Inflammatory macrophage treated with lipopolysaccharide for 4 hours (primary cell): Measurements from ENCODE around the gene PIGT.

Source experiments
- DNase-seq: peaks from one replicate; pipeline ENCODE4 v3.0.0-alpha.2; 2020

Gene PIGT

GRCh38 chr20:45432294-45432693 lies 16.4 kb downstream of the PIGT start:
- DNase-seq: no peak

DNA sequence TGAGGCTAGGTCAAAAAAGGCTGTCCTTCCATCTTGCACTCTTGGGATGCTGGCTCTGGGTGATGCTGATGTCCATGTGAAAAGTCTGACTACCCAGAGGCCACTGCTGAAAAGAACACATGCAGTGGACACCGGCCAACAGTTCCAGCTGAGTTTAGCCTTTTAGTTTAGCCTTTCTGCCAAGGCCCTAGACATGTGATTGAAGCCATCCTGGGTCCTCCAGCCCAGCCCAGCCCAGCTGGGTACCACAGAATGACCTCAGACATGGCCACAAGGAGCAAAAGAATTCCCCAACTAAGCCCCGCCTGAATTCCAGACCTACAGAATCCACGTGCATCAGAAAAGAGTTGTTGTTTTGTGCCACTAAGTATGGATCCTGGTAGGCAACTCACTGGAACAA lies 17.4 kb downstream of the PIGT start:
- no peak for DNase-seq

- DNase-seq: peak; percentile 31
Observed at GRCh38 chr20:45433976-45434375, 18.0 kb downstream of the PIGT start.

- DNase-seq: peak; percentile 88
Observed at GRCh38 chr20:45436732-45437485, 21.0 kb downstream of the PIGT start.

DNA sequence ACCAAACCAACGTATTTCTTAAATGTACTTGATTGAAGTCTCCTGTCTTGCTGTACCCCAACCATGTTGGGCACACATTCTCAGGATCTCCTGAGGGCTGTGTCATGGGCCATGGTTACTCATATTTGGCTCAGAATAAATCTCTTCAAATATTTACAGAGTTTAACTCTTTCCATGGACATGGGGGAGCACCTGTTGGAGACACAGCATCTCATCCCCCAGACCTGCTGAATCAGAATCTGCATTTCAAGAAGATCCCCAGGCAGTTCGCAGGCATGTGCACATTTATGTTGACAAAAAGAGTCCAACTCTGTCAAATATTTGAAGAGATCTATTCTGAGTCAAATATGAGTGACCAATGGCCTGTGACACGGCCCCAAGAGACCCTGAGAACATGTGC lies 24.5 kb downstream of the PIGT start:
- no peak for DNase-seq

GRCh38 chr20:45440891-45441685 lies 25.1 kb downstream of the PIGT start:
- no peak for DNase-seq

GRCh38 chr20:45441746-45442145 lies 25.8 kb downstream of the PIGT start:
- no peak for DNase-seq

DNA sequence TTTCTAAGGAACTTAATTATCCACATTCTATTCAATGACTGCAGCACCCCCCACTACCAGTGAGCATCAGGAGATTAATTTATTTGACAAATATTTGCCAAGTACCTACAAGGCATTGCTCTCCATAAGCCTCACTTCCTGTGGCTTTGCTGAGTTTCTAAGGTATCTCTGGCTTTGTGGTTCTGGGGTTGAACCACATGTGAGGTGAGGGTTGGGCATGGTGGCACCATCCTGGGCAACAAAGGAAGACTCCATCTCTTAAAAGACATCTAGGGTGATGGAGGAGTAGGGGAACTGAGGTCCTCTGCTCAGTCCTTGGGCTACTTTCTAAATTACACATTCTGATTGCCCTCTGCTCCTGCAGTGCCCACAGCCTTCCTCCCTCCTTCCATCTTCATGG lies 28.1 kb downstream of the PIGT start:
- DNase-seq: no peak

- DNase-seq: peak; percentile 52
Observed at GRCh38 chr20:45445805-45446562, 30.0 kb downstream of the PIGT start.

GRCh38 chr20:45448270-45448669 lies 32.3 kb downstream of the PIGT start:
- no peak for DNase-seq

GRCh38 chr20:45449528-45449927 lies 33.6 kb downstream of the PIGT start:
- no peak for DNase-seq

DNA sequence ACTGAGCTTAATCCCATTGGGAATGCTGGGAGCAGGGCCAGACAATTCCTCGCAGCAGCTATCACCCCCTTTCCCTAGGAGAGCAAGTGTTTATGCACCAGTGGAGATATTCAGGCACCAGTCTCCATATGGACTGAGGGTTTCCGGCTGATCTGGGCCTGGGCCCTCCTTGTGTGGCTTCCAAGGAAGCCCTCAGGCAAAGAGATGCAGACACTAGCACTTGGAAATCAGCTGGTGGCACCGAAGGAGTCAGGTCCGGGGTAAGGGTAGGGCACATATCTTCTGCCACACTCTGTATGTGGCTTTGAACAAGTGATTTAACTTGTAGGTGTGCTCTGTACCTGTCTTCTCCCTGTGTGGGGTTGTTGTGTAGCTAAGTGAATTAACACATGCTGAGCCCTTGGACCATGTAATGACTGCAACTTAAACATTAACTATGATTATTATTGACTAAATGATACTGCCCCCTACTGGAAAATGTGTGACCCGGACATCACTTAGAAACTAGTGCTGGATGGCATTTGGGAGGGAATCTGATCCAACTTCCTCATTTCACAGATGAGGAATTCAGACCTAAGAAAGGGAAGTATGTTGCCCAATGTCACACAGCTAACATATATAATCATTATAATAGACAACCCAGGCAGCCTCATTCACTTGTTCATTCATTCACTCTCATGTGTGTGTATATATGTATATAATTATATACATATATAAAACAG lies 34.3 kb downstream of the PIGT start:
- DNase-seq: peak; percentile 95

- DNase-seq: peak; percentile 26
Observed at GRCh38 chr20:45452238-45452637, 36.3 kb downstream of the PIGT start.

DNA sequence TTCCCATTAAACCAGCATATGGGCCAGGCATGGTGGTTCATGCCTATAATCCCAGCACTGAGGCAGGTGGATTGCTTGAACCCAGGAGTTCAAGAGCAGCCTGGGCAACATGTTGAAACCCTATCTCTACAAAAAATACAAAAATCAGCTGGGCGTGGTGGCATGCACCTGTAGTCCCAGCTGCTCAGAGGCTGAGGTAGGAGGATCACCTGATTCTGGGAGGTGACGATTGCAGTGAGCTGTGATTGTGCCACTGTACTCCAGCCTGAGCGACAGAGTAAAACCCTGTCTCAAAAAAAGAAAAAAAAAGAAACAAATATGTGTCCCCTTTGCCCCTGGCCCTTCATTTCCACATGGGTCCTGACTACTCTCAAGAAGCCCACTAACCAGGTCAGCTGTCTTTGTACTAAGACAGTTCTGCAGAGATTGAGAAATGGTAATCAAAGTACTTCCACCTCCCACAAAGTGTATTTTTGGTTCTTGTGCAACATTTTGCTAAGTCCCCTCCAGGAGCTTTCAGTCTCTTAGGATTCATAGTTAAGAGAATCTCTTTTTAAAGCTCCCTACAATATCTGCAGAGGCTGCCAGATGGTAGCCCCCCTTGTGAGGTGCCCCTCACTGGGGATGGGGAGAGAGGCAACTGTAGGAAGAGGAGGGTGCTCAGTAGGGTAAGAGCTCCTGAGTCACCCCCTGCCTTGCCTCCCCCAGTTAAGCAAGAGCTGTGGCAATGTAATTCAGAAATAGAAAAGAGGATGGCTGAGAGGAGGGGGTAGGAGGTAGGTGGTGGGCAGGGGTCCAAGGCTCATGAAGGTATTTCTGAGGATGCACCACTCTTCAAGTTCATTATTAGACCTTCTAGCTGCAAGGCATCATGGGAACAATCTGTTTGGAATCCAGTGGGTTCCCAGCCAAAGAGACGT lies 37.1 kb downstream of the PIGT start:
- peak; percentile 70 for DNase-seq

GRCh38 chr20:45456632-45457031 lies 40.7 kb downstream of the PIGT start:
- no peak for DNase-seq

- no peak for DNase-seq
Observed at GRCh38 chr20:45459606-45460005, 43.7 kb downstream of the PIGT start.

GRCh38 chr20:45461225-45461624 lies 45.3 kb downstream of the PIGT start:
- DNase-seq: no peak

GRCh38 chr20:45462711-45463509 lies 47.0 kb downstream of the PIGT start:
- no peak for DNase-seq

GRCh38 chr20:45463709-45464108 lies 47.8 kb downstream of the PIGT start:
- DNase-seq: no peak

- DNase-seq: peak; percentile 52
Observed at GRCh38 chr20:45465491-45466266, 49.7 kb downstream of the PIGT start.
